ENCODE measurements around the gene IMMP2L.

IMMP2L gene

DNA sequence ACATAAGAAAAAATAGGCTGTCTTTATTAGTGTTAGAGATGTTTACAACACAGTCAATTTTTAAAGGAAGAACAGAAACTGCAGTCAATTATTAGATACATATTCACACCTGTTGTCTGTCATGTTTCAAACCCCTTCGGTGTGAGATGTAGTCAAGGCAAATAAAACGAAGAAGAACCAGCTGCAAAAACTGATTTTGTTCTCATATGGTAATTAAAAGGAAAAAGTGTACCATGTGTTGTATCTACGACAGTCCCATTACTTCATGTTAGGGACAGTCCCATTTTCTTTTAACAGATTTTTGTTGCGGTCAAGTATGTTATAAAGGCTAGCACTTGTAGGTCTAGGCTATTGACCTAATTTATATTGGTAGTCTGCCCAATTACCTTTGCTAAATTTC, 321.9 kb downstream of the IMMP2L start:
- no peak overlapping the region for H3K9ac ChIP-seq (ENCODE audit: low read length)
- no peaks in the 10 kb centered on the region for H3K9me2 ChIP-seq (replicated peaks; ENCODE audit: insufficient read depth, low read length)
- no peak for TF ChIP-seq EZH2phosphoT487 (conservative IDR thresholded peaks at IDR 0.05; ENCODE audit: low read length)
- TF ChIP-seq, protein P1, sequence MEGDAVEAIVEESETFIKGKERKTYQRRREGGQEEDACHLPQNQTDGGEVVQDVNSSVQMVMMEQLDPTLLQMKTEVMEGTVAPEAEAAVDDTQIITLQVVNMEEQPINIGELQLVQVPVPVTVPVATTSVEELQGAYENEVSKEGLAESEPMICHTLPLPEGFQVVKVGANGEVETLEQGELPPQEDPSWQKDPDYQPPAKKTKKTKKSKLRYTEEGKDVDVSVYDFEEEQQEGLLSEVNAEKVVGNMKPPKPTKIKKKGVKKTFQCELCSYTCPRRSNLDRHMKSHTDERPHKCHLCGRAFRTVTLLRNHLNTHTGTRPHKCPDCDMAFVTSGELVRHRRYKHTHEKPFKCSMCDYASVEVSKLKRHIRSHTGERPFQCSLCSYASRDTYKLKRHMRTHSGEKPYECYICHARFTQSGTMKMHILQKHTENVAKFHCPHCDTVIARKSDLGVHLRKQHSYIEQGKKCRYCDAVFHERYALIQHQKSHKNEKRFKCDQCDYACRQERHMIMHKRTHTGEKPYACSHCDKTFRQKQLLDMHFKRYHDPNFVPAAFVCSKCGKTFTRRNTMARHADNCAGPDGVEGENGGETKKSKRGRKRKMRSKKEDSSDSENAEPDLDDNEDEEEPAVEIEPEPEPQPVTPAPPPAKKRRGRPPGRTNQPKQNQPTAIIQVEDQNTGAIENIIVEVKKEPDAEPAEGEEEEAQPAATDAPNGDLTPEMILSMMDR (IDR thresholded peaks at IDR 0.05; ENCODE audit: insufficient read depth, low read length, poor library complexity, severe bottlenecking): no peak
- H4K20me1 ChIP-seq (ENCODE audit: low read depth, low read length): no peaks in the 10 kb centered on the region
- H2AFZ ChIP-seq (ENCODE audit: low read depth, low read length, severe bottlenecking): no peak overlapping the region
- H3K79me2 ChIP-seq (ENCODE audit: insufficient read depth, low read length): no peaks in the 10 kb centered on the region
- no peaks in the 10 kb centered on the region for H3K9me3 ChIP-seq (ENCODE audit: insufficient read depth, low read length)
- H3K4me3 ChIP-seq (ENCODE audit: insufficient read depth, low read length, poor library complexity, severe bottlenecking): no peak overlapping the region
- H3K4me2 ChIP-seq (ENCODE audit: low read depth, low read length, poor library complexity, severe bottlenecking): no peak overlapping the region
- H3K27ac ChIP-seq (ENCODE audit: low read depth, low read length): no peak overlapping the region
- 0 out of 2 replicates have a peak, but pooled peaks cover 3% of the 10 kb centered on the region for H3K36me3 ChIP-seq (ENCODE audit: low read length)
- H3F3A ChIP-seq (ENCODE audit: insufficient read depth): no peaks in the 10 kb centered on the region
- no peaks in the 10 kb centered on the region for H3K27me3 ChIP-seq (ENCODE audit: low read length)

DNA sequence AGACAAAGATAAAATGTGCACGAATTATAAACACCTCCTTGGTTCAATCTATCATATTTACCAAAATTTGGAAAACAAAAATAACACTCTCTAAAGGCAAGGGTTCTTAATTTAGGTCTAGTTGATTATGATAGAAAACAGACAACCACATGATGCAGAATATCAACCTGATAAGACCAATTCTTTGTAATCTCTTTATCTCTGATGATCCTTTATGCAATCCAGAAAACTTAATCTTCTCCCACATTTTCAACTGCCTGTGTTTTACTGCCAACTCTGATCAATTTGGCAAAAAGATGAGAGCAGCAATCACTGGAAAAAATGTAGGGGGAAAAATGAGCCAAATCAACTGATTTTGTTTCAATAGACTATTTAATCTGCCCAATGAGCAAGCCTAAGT, 322.9 kb downstream of the IMMP2L start:
- no peaks in the 10 kb centered on the region for H3K79me2 ChIP-seq (ENCODE audit: insufficient read depth, low read length)
- H3K36me3 ChIP-seq (ENCODE audit: low read length): 0 out of 2 replicates have a peak, but pooled peaks cover 3% of the 10 kb centered on the region
- H3K9me2 ChIP-seq (replicated peaks; ENCODE audit: insufficient read depth, low read length): no peaks in the 10 kb centered on the region
- no peak overlapping the region for H3K4me2 ChIP-seq (ENCODE audit: low read depth, low read length, poor library complexity, severe bottlenecking)
- no peak overlapping the region for H3K4me3 ChIP-seq (ENCODE audit: insufficient read depth, low read length, poor library complexity, severe bottlenecking)
- no peak overlapping the region for H2AFZ ChIP-seq (ENCODE audit: low read depth, low read length, severe bottlenecking)
- no peak overlapping the region for H3K27ac ChIP-seq (ENCODE audit: low read depth, low read length)
- no peak for TF ChIP-seq EZH2phosphoT487 (conservative IDR thresholded peaks at IDR 0.05; ENCODE audit: low read length)
- TF ChIP-seq, protein P1 (IDR thresholded peaks at IDR 0.05; ENCODE audit: insufficient read depth, low read length, poor library complexity, severe bottlenecking): no peak
- H3K27me3 ChIP-seq (ENCODE audit: low read length): no peaks in the 10 kb centered on the region
- no peaks in the 10 kb centered on the region for H3F3A ChIP-seq (ENCODE audit: insufficient read depth)
- no peak overlapping the region for H3K9ac ChIP-seq (ENCODE audit: low read length)
- no peaks in the 10 kb centered on the region for H4K20me1 ChIP-seq (ENCODE audit: low read depth, low read length)
- H3K9me3 ChIP-seq (ENCODE audit: insufficient read depth, low read length): no peaks in the 10 kb centered on the region

DNA sequence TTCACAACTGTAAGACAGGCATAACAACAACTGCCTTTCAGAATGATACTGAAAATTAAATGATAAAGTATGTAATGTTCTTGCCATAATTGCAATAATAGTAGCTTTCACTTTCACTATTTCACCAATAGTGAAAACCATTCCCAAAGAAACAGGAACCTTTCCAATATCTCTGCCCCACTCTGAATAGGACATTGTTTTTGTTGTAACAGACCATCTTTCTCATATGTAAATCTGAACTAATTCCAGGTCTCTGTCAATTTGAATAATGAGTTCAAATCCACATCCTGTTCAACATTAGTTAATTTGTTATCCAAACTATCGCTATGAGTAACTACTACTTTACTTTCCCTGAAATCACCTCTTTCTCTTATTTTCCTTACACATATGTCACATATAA, 323.4 kb downstream of the IMMP2L start:
- Histone ChIP-seq H3K27ac (ENCODE audit: low read depth, low read length) (no peak overlapping the region), H3K4me2 (ENCODE audit: low read depth, low read length, poor library complexity, severe bottlenecking) (no peak overlapping the region), H4K20me1 (ENCODE audit: low read depth, low read length) (no peaks in the 10 kb centered on the region), H3F3A (ENCODE audit: insufficient read depth) (no peaks in the 10 kb centered on the region), H3K9me3 (ENCODE audit: insufficient read depth, low read length) (no peaks in the 10 kb centered on the region), H3K4me3 (ENCODE audit: insufficient read depth, low read length, poor library complexity, severe bottlenecking) (no peak overlapping the region), H3K9ac (ENCODE audit: low read length) (no peak overlapping the region), H2AFZ (ENCODE audit: low read depth, low read length, severe bottlenecking) (no peak overlapping the region), H3K9me2 (replicated peaks; ENCODE audit: insufficient read depth, low read length) (no peaks in the 10 kb centered on the region), H3K79me2 (ENCODE audit: insufficient read depth, low read length) (no peaks in the 10 kb centered on the region), H3K36me3 (ENCODE audit: low read length) (0 out of 2 replicates have a peak, but pooled peaks cover 3% of the 10 kb centered on the region), H3K27me3 (ENCODE audit: low read length) (no peaks in the 10 kb centered on the region)
- TF ChIP-seq EZH2phosphoT487 (conservative IDR thresholded peaks at IDR 0.05; ENCODE audit: low read length): no peak
- TF ChIP-seq, protein P1 (IDR thresholded peaks at IDR 0.05; ENCODE audit: insufficient read depth, low read length, poor library complexity, severe bottlenecking): no peak

Data from SU-DHL-6 (cell line).